Liver (tissue), 9 donors: ENCODE results near the gene NDUFS6. TPM values are rescaled to one million over a fixed set of nuclear protein-coding genes. Genes with fewer than 3 reads are reported as not detected.

ENCODE experiments used
- DNase-seq: peaks from one replicate; pipeline ENCODE4 v3.0.0-alpha.2; 2017; ENCODE audit warnings: low spot score
- H3K27ac ChIP-seq, 2 donors: one replicate each; pipeline ENCODE4 v1.7.0; 2013; ENCODE audit warnings: inconsistent platforms in 2 of 2, low read length in 2 of 2, control low read depth in 1 of 2, low read depth in 1 of 2, mild to moderate bottlenecking in 1 of 2
- H3K27me3 ChIP-seq, 4 donors: one replicate each; pipeline versions ENCODE4 v1.6.1 to v1.7.0; 2013; ENCODE audit warnings: low read length in 3 of 4, inconsistent platforms in 1 of 4, mild to moderate bottlenecking in 1 of 4, moderate library complexity in 1 of 4; ENCODE audit not compliant: control insufficient read depth in 4 of 4, insufficient read depth in 4 of 4
- H3K36me3 ChIP-seq, 4 donors: one replicate each; pipeline versions ENCODE4 v1.6.1 to v1.7.0; 2013; ENCODE audit warnings: low read length in 3 of 4, mild to moderate bottlenecking in 3 of 4, low read depth in 1 of 4, moderate library complexity in 1 of 4; ENCODE audit not compliant: control insufficient read depth in 4 of 4, insufficient read depth in 3 of 4
- H3K4me1 ChIP-seq, 4 donors: one replicate each; pipeline versions ENCODE4 v1.6.1 to v1.7.0; 2013; ENCODE audit warnings: low read length in 3 of 4, mild to moderate bottlenecking in 3 of 4, moderate library complexity in 1 of 4; ENCODE audit not compliant: control insufficient read depth in 4 of 4, insufficient read depth in 4 of 4
- H3K4me3 ChIP-seq, 3 donors: one replicate each; pipeline versions ENCODE4 v1.6.1 to v1.7.0; 2013; ENCODE audit warnings: low read length in 3 of 3, control low read depth in 1 of 3, low read depth in 1 of 3, mild to moderate bottlenecking in 1 of 3
- H3K9ac ChIP-seq, 2 donors: one replicate each; pipeline ENCODE4 v1.7.0; 2013; ENCODE audit warnings: low read length in 2 of 2, mild to moderate bottlenecking in 2 of 2, moderate library complexity in 2 of 2, control low read depth in 1 of 2, low read depth in 1 of 2
- H3K9me3 ChIP-seq, 4 donors: one replicate each; pipeline versions ENCODE4 v1.6.1 to v1.7.0; 2013; ENCODE audit warnings: low read length in 3 of 4; ENCODE audit not compliant: control insufficient read depth in 4 of 4
- ATF3 ChIP-seq: IDR thresholded peaks from 2 replicates; pipeline ENCODE4 v1.6.1; 2016; ENCODE audit warnings: antibody characterized with exemption
- CTCF ChIP-seq: fragments of 150-350 bp; IDR thresholded peaks from 2 replicates; pipeline ENCODE4 v1.5.1; 2017; ENCODE audit warnings: improper control_type of control experiment, low read depth, low read length; ENCODE audit not compliant: missing input control
- EGR1 ChIP-seq, 2 donors: IDR thresholded peaks; 2 replicates each; pipeline ENCODE4 v1.6.1; 2016 to 2018; ENCODE audit warnings: antibody characterized with exemption in 2 of 2, low read depth in 2 of 2
- FOXA1 ChIP-seq: IDR thresholded peaks from 2 replicates; pipeline ENCODE4 v1.6.1; 2016; ENCODE audit warnings: antibody characterized with exemption
- FOXA2 ChIP-seq: IDR thresholded peaks from 2 replicates; pipeline ENCODE4 v1.6.1; 2016; ENCODE audit warnings: antibody characterized with exemption
- GABPA ChIP-seq, 2 donors: IDR thresholded peaks in 1 of 2; conservative IDR thresholded peaks in 1 of 2; 2 replicates each; pipeline ENCODE4 v1.6.1; 2016; ENCODE audit warnings: antibody characterized with exemption in 2 of 2, mild to moderate bottlenecking in 1 of 2, moderate library complexity in 1 of 2
- HNF4A ChIP-seq, 2 donors: conservative IDR thresholded peaks; 2 replicates each; pipeline ENCODE4 v1.6.1; 2016; ENCODE audit warnings: antibody characterized with exemption in 2 of 2, mild to moderate bottlenecking in 2 of 2
- HNF4G ChIP-seq: IDR thresholded peaks from 2 replicates; pipeline ENCODE4 v1.6.1; 2016; ENCODE audit warnings: antibody characterized with exemption
- JUND ChIP-seq, 2 donors: IDR thresholded peaks; 2 replicates each; pipeline ENCODE4 v1.6.1; 2016; ENCODE audit warnings: antibody characterized with exemption in 2 of 2
- MAX ChIP-seq: IDR thresholded peaks from 2 replicates; pipeline ENCODE4 v1.6.1; 2016; ENCODE audit warnings: antibody characterized with exemption
- NR2F2 ChIP-seq: IDR thresholded peaks from 2 replicates; pipeline ENCODE4 v1.6.1; 2016; ENCODE audit warnings: antibody characterized with exemption
- RAD21 ChIP-seq, 2 donors: IDR thresholded peaks; 2 replicates each; pipeline ENCODE4 v1.6.1; 2016; ENCODE audit warnings: antibody characterized with exemption in 2 of 2, mild to moderate bottlenecking in 2 of 2
- REST ChIP-seq: IDR thresholded peaks from 2 replicates; pipeline ENCODE4 v1.6.1; 2016; ENCODE audit warnings: antibody characterized with exemption, mild to moderate bottlenecking
- RXRA ChIP-seq, 2 donors: IDR thresholded peaks; 2 replicates each; pipeline ENCODE4 v1.6.1; 2017 to 2018; ENCODE audit warnings: antibody characterized with exemption in 2 of 2, mild to moderate bottlenecking in 1 of 2
- SP1 ChIP-seq: IDR thresholded peaks from 2 replicates; pipeline ENCODE4 v1.6.1; 2018; ENCODE audit warnings: antibody characterized with exemption, mild to moderate bottlenecking
- TAF1 ChIP-seq: conservative IDR thresholded peaks from 2 replicates; pipeline ENCODE4 v1.6.1; 2016; ENCODE audit warnings: antibody characterized with exemption, mild to moderate bottlenecking
- YY1 ChIP-seq: IDR thresholded peaks from 2 replicates; pipeline ENCODE4 v1.6.1; 2016; ENCODE audit warnings: antibody characterized with exemption, mild to moderate bottlenecking
- ZBTB33 ChIP-seq: IDR thresholded peaks from 2 replicates; pipeline ENCODE4 v1.6.1; 2016; ENCODE audit warnings: antibody characterized with exemption
- WGBS: extraction: QIAGEN DNeasy Blood & Tissue Kit; methylation state at CpG from one replicate; pipeline ENCODE4 v1.1.7; 2013; 5-methylcytosine and 5-hydroxymethylcytosine counted together
- polyA plus RNA-seq, 2 donors: library from polyadenylated mRNA; stranded (reverse) in 1 of 2; unstranded in 1 of 2; fragments of 200-250 nt in 1 of 2; fragments of >200 nt in 1 of 2; fragmentation: Nextera tagmentation in 1 of 2; extraction: Ambion mirVana in 1 of 2; gene quantifications; one replicate each; pipeline versions ENCODE4 v1.2.1 to v1.2.3, GENCODE V29; 2013 to 2015
- total RNA-seq, 2 donors: library from RNA; depleted of rRNA; stranded (reverse); fragments of >200 nt; gene quantifications; one replicate each; pipeline ENCODE4 v1.2.3, GENCODE V29; 2014
- donor health status: healthy.
- donor health status: healthy.
- donor health status: healthy.
- donor health status: healthy.
- donor health status: healthy.

The NDUFS6 gene
- total and polyA plus RNA-seq, 4 donors = 18.7 to 82.5 (median 47.3) TPM

- Histone ChIP-seq H3K27ac (no peak overlapping the region), H3K27me3 (no peaks in the 10 kb centered on the region), H3K4me1 (no peaks in the 10 kb centered on the region), H3K4me3 (no peak overlapping the region), H3K9ac (no peak overlapping the region), H3K9me3 (no peaks in the 10 kb centered on the region), H3K36me3 (no peaks in the 10 kb centered on the region)
- DNase-seq = no peak
- 71% methylated on average over 11 of the region's 11 CpGs for WGBS
- TF ChIP-seq FOXA1 = no peak
- no peak for TF ChIP-seq HNF4G
- TF ChIP-seq RAD21 (IDR thresholded peaks at IDR 0.05) = no peak
- no peak for TF ChIP-seq FOXA2
- TF ChIP-seq NR2F2 = no peak
- no peak for TF ChIP-seq RXRA (IDR thresholded peaks at IDR 0.05)
- no peak for TF ChIP-seq ATF3
- TF ChIP-seq JUND (IDR thresholded peaks at IDR 0.05) = no peak
- TF ChIP-seq ZBTB33 = no peak
- no peak for TF ChIP-seq YY1
- no peak for TF ChIP-seq MAX
- TF ChIP-seq REST = no peak
- no peak for TF ChIP-seq SP1
- no peak for TF ChIP-seq EGR1 (IDR thresholded peaks at IDR 0.05; ENCODE audit: low read depth in 2 of 2)
- no peak for TF ChIP-seq HNF4A (conservative IDR thresholded peaks at IDR 0.05)
- no peak for TF ChIP-seq CTCF
- no peak for TF ChIP-seq GABPA (IDR thresholded peaks at IDR 0.05 in 1 of 2, conservative IDR thresholded peaks at IDR 0.05 in 1 of 2)
- no peak for TF ChIP-seq TAF1
Measured at GRCh38 chr5:1783216-1783554, 18.0 kb upstream of the NDUFS6 start.
